Measurements from ENCODE around the gene FOXE3. TPM values are rescaled to one million over a fixed set of nuclear protein-coding genes. Genes with fewer than 3 reads are reported as not detected.

Gene FOXE3
- total and polyA plus RNA-seq, 2 of the 8 experiments (the other 6 are each of a cell fraction or from before 2014, with no cell fraction given): 0.18 TPM; not detected in 1

GRCh38 chr1:47390843-47391242 is 25.2 kb upstream of the FOXE3 start:
- H3K79me1 ChIP-seq (ENCODE audit: low read depth, low read length): no peaks in the 10 kb centered on the region
- no peak overlapping the region for H3K4ac ChIP-seq (replicated peaks; ENCODE audit: insufficient read length, low read depth, low read length)
- no peaks in the 10 kb centered on the region for H3K4me1 ChIP-seq (replicated peaks in 1 of 4; ENCODE audit: control insufficient read depth in 3 of 4, insufficient read depth in 4 of 4, low read length in 3 of 4)
- no peak overlapping the region for H2BK15ac ChIP-seq (ENCODE audit: low read length)
- H2AK5ac ChIP-seq (ENCODE audit: low read depth, low read length): no peak overlapping the region
- H3K18ac ChIP-seq (ENCODE audit: extremely low read depth, low read length): no peak overlapping the region
- no peak overlapping the region for H4K8ac ChIP-seq (ENCODE audit: extremely low read depth, insufficient read depth, low read length)
- H3K23ac ChIP-seq (ENCODE audit: insufficient read length): no peak overlapping the region
- H3K9ac ChIP-seq (replicated peaks in 1 of 4; ENCODE audit: extremely low read depth in 1 of 4, low read depth in 3 of 4, low read length in 3 of 4): no peak overlapping the region
- FAIRE-seq (no peak), DNase-seq (ENCODE audit: low read depth in 1 of 2, low spot score in 2 of 2) (no peak)
- no peaks in the 10 kb centered on the region for H3K23me2 ChIP-seq (ENCODE audit: low read depth, low read length)
- no peak overlapping the region for H2AFZ ChIP-seq (ENCODE audit: low read length)
- H2BK120ac ChIP-seq (replicated peaks; ENCODE audit: low read depth, low read length): no peak overlapping the region
- H2BK20ac ChIP-seq (ENCODE audit: low read length): no peak overlapping the region
- peaks cover 0 to 3% of the 10 kb centered on the region in 2 experiments for H4K20me1 ChIP-seq (replicated peaks in 1 of 2; ENCODE audit: control insufficient read depth in 1 of 2, insufficient read depth in 2 of 2, low read length in 2 of 2)
- no peak overlapping the region for H2BK12ac ChIP-seq (ENCODE audit: low read depth, low read length)
- no peak overlapping the region for H4K5ac ChIP-seq (ENCODE audit: insufficient read length, low read depth, low read length)
- CTCF ChIA-PET (ENCODE audit: partially characterized antibody): interaction anchor here (0.7 to 7.0 kb wide), 14 partner anchors 8 to 335 kb away, joined by 3 to 139 read pairs (median 7); partner anchors contain the start of gene FOXD2
- H3K56ac ChIP-seq (replicated peaks; ENCODE audit: insufficient read length, low read depth, low read length): no peak overlapping the region
- H3K27me3 ChIP-seq (replicated peaks in 1 of 4; ENCODE audit: control insufficient read depth in 3 of 4, extremely low read depth in 1 of 4, insufficient read depth in 3 of 4, low read length in 3 of 4): peaks cover 0 to 2% (median 0%) of the 10 kb centered on the region in 4 experiments; a peak in 2 of 7 replicates
- no peak overlapping the region for H3K27ac ChIP-seq (ENCODE audit: low read depth, low read length)
- H4K91ac ChIP-seq (replicated peaks; ENCODE audit: insufficient read length, low read length): no peak overlapping the region
- H3K14ac ChIP-seq (ENCODE audit: insufficient read length): no peak overlapping the region
- POLR2A ChIA-PET (ENCODE audit: partially characterized antibody): no interaction called here
- no peaks in the 10 kb centered on the region for H3K79me2 ChIP-seq (ENCODE audit: control insufficient read depth in 1 of 2, insufficient read depth in 2 of 2, low read length in 2 of 2)
- no peaks in the 10 kb centered on the region for H3K36me3 ChIP-seq (ENCODE audit: control insufficient read depth in 2 of 4, insufficient read depth in 4 of 4, low read length in 3 of 4)
- 88% methylated on average over 2 of the region's 2 CpGs; no CpG with 5 or more reads in 1 of the 2 experiments for WGBS, 2 experiments (ENCODE audit: extremely low coverage in 1 of 2, insufficient coverage in 1 of 2, insufficient read length in 1 of 2, insufficient replicate concordance in 2 of 2, low coverage in 1 of 2, low lambda C conversion rate in 2 of 2, missing lambda C conversion rate in 1 of 2)
- H3K4me2 ChIP-seq (ENCODE audit: insufficient read depth in 1 of 2, low read depth in 2 of 2, low read length in 2 of 2): no peak overlapping the region
- no peak overlapping the region for H3K4me3 ChIP-seq (ENCODE audit: extremely low read depth in 1 of 4, insufficient read depth in 2 of 4, low read depth in 3 of 4, low read length in 4 of 4)
- no peaks in the 10 kb centered on the region for H3K9me3 ChIP-seq (ENCODE audit: insufficient read depth in 2 of 2, low read depth in 1 of 2, low read length in 1 of 2)
- H2BK5ac ChIP-seq (ENCODE audit: low read depth, low read length): no peak overlapping the region
- TF ChIP-seq POU5F1 (IDR thresholded peaks at IDR 0.05; ENCODE audit: low read depth, low read length) (no peak), HDAC2 (IDR thresholded peaks at IDR 0.05; ENCODE audit: borderline replicate concordance in 1 of 2, low read depth in 2 of 2, low read length in 2 of 2) (no peak), BACH1 (IDR thresholded peaks at IDR 0.05; ENCODE audit: low read length) (no peak), CTBP2 (IDR thresholded peaks at IDR 0.05; ENCODE audit: borderline replicate concordance, insufficient read depth, insufficient read length, low read length) (no peak), POLR2AphosphoS5 (IDR thresholded peaks at IDR 0.05; ENCODE audit: low read depth, low read length) (no peak), SP2 (IDR thresholded peaks at IDR 0.05; ENCODE audit: low read length) (no peak), CREB1 (IDR thresholded peaks at IDR 0.05) (no peak), CHD2 (IDR thresholded peaks at IDR 0.05; ENCODE audit: low read length) (no peak), MAFK (IDR thresholded peaks at IDR 0.05; ENCODE audit: low read depth, low read length) (no peak), SIN3A (conservative IDR thresholded peaks at IDR 0.05 in 1 of 2, IDR thresholded peaks at IDR 0.05 in 1 of 2; ENCODE audit: low read depth in 1 of 2, low read length in 2 of 2) (no peak), SIX5 (IDR thresholded peaks at IDR 0.05; ENCODE audit: low read depth, low read length) (no peak), EZH2 (IDR thresholded peaks at IDR 0.05; ENCODE audit: low read depth, low read length, severe bottlenecking) (no peak), RAD21 (IDR thresholded peaks at IDR 0.05 in 1 of 2, conservative IDR thresholded peaks at IDR 0.05 in 1 of 2; ENCODE audit: low read depth in 2 of 2, low read length in 2 of 2) (no peak), SRF (IDR thresholded peaks at IDR 0.05; ENCODE audit: low read depth, low read length) (no peak)

Measured in H1 (cell line).